NOMO-1 (cell line): ENCODE measurements around the gene PMP22.
"Not testable (repeated sequence)": the region's sequence is repeated elsewhere in the genome, so short reads cannot be mapped to it uniquely, and the experiment has no call there.

Experiments used
- DNase-seq, 2 experiments: peaks; one replicate each; lab custom pipeline; 2025; ENCODE audit not compliant: unreplicated experiment in 2 of 2; lab: John Stamatoyannopoulos, UW

The PMP22 gene

GRCh38 chr17:15257258-15257788 lies 7.8 kb downstream of the PMP22 start:
- peak; percentile 46 to 48 for DNase-seq

- DNase-seq = no peak
These were observed 8.4 kb downstream of the PMP22 start for GRCh38 chr17:15256689-15257088.

- no peak for DNase-seq
These were observed 9.2 kb downstream of the PMP22 start for GRCh38 chr17:15255713-15256454.

- peak in 1 of 2 experiments; percentile 3 for DNase-seq
These were observed 14.8 kb downstream of the PMP22 start for GRCh38 chr17:15250135-15250860.

GRCh38 chr17:15249487-15249886 lies 15.6 kb downstream of the PMP22 start:
- DNase-seq = peak; percentile 19 to 32

DNA sequence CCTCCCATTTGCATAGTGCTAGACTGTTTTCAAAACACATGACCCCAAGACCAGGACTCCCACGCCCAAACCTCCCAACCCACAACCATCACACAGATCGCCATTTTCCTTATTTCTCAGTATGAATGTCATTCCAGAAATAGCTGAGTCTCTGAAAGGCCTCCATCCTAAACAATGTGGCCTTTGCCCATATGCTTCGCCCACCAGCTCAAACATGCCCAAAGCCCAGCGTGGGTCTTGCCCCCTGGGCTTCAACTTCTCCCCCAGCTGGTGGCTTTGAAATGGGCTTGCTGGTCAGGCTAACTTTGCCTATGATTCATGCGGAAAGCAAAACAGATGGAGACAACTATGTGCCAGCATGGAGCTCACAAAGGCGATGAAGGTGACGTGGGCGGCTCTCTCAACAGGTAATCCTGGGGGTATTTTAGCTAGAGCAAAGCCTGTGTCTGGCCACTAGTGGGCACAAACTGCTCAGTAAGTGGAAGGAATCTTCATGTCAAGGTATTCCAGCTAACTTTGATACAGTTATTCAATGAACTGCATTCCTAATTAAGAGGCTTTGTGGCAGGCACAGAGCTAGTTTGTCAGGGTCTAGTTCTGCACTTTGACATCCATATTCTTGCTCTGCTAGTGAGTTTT lies 17.1 kb downstream of the PMP22 start:
- no peak for DNase-seq

DNA sequence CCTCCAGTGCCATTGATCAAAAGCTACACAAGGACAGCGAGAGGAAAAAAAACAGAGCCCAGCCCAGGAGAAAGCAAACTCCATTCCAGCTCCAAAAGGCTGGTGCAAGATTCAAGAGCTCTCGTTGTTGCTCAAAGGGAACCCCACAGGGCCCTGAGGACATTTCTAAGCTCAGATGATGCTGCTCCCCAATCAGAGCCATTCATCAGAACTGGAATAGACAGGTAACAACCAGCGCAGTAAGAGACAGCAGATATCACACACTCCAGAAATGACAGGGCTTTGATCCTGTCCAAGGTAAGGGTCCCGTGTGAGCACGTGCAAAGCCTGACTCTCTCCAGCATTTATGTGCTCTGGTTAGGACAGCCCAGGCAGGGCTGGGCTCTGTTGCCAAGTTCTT lies 20.1 kb downstream of the PMP22 start:
- no peak for DNase-seq

DNA sequence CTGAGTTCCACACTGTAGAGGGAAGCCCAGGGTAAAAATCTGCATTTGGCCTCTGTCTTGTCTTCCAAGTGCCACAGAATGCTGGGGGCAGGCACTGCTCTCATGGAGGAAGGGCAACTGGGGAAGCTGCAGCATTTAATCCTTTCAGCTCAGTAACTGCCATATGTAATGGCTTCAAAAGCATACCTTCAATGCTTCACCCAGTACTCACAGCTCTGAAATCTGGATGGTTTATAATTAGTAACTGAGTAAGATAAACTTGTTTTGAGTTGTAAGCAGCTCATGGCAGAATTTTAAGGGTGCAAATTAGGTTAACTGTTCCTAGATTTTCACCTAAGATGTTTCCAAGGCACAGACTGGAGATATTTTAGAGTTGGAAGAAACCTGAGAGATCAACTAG lies 24.5 kb downstream of the PMP22 start:
- DNase-seq = no peak

GRCh38 chr17:15239491-15239890 lies 25.6 kb downstream of the PMP22 start:
- no peak for DNase-seq

DNA sequence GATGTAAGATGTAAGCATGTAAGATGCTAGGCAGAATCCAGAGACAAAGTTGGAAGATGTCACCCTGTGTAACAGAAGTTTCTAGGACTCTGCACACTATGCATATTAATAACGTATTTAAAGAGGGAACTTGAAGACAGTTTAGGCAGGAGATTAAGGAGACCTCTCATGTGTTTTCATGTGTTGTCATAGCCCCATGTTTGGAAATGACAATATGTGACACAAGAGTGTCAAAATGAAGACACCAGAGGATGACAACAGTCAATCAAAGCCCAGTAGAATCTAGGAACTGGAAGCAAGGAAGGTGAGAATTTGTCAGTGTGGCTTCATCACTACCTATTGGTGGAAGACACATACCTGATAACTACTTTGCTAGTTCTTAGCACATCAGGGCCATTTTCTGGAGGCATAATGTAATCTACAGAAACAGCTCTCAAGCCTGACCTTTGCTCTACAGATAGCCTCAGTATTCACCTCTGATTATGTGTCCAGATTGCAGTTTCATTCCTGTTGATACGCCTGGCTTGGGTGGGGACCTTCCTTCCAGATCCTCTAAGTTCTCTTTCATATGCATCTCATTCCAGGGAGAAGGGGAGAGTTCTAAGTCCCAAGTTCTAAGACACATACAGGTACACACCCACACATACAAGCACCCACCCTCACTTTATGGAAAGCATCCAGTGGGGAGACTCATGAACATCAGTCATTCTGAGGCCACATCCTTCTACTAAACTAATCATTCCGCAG lies 26.3 kb downstream of the PMP22 start:
- no peak for DNase-seq

DNA sequence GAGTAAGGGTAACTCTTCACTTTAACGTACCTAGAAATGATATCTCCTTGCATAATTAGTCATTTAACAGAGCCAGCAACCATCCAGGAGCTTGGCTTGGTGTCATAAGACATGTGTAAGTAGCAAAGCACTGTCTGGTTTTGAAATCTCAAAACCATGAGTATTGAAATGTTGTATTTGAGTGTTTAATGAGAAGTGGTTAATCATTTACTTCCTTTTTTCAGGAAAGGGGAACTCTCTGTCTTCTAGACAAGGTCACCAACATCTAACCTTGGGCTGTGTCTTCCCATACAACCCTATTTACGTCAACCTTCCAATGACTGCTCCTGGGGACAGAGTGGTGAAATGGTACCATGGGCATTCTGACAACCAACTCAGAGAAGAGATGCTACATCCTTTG lies 27.1 kb downstream of the PMP22 start:
- DNase-seq = peak; percentile 56 to 93

- DNase-seq = no peak
These were observed 28.1 kb downstream of the PMP22 start for GRCh38 chr17:15237106-15237425.

DNA sequence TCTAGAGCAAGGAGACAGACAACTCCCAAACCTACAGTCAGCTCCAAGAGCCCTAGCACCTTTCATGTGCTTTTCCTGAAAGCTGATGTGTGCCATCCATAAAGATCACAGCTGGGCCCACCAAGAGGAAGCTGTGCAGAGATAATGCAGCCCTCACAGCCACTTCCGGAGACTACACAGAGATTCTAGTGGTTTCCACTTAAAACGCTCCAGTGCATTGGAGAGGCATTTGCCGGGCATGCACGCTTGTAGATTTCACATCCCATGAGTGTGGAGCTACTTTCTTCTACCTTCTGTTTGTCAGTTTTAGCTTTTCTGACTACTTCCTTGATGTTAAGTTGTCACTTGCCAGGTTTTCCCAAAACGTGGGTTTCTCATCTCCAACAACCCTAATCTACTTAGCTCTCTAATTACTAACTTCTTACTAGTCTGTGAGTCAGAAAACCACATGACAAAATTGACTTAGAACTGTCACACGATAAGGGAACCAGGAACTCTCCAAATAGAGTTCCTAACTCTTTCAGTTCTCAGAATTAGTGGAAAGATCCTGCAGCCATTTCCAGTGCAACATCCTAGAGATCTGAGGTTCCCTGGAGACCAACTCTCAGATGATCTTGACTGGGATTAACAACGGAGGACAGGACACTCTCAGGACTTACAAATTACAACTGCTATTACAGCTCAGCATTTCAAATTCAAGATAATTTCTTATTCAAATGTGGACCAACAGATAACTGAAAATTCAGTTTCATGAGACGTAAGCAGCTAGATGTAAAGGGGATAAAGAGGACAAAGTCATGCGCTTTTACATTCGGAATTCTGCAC lies 28.6 kb downstream of the PMP22 start:
- DNase-seq = peak; percentile 60 to 85

DNA sequence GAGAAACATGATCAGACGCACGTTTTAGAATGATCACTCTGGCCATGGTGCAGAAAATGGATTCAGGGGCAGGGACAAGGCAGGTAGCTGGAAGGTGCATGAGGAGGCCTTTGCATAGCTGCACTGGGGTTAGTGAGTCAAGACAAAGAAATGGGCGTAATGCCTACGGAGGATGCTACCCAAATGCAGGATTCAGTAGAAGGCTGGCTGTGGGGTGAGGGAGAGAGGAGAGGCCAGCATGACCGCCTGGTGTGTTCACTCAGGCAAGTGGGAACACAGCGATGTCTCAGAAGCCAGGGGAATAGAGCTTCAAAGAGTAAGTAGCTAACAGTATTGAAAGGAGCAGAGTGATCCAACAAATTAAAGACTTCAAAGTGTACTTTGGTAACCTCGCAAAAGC lies 31.2 kb downstream of the PMP22 start:
- DNase-seq = no peak

DNA sequence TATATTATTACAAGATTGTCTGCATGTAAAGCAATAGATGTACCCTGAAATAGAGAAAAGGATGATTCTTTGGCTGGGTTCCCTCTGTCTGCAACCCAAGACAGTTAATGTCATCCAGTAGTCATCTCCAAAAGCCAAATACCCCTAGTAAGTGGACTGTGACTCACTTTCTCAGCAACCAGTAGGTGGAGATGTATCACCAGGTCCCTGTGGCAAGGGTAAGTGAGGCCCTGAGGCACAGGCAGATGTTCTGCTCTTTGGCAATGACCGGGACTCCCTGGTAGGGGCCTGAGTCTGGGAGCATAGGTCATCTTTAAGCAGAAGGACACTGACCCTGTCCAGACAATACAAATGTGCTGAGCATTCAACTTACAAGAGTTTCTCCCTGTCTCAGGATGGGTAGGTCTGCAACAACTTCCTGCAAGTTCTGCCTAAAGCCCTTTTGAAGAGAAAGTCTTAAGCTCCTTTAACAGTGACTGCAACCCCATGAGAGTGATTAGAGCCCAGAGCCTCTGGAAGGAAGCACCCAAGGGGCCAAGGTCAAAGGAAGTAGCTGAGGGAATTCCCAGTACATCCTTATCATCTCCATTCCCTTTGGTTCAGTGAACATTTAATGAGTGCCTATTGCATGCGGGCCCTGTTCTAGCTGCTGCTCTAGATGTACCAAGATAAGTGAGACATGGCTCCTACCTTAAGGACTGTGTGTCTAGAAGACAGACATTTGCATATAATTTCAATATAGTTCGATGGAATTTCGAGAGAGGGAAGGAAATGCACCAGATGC lies 31.9 kb downstream of the PMP22 start:
- peak; percentile 36 to 56 for DNase-seq

- no peak for DNase-seq
These were observed 32.6 kb downstream of the PMP22 start for GRCh38 chr17:15232517-15232915.

DNA sequence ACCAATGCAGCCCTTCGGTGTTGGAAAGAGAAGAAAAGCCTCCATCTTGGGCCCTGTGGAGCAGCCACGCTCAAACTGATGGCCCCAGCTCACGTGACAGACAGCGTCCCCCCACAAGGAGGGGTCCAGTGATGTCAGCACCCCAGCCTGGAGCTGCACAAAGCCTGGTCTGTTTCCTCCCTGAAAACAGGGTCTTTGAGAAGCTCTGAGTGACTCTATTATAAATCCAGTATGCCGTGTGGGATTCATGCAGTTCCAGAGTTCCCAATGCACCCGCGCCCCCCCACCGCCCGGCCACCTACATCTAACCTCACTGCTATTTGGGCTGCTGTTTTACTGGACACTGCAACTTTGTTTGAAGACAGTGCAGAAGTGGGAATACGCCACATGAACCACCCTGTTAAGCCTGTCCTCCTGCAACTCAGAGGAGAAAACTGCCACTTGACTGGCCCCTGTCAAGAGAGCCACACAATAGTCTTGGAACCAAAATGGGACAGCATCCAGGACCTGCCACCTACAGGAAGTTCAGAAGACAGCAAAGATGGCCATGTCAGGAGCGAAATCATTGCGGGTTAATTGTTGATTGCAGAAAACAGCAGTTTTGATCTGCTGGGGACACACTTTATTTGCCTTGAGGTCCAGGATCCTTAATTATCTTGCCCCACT lies 33.1 kb downstream of the PMP22 start:
- no peak for DNase-seq

- DNase-seq = no peak
These were observed 34.3 kb downstream of the PMP22 start for GRCh38 chr17:15230866-15231265.

GRCh38 chr17:15221827-15222226 lies 43.3 kb downstream of the PMP22 start:
- DNase-seq = not testable (repeated sequence)
